Activated naive CD8-positive, alpha-beta T cell treated with anti-CD3 and anti-CD28 coated beads, Interleukin-2, amount 10 ng/mL, durations not matched to agents 7 days and 5 days (primary cell): ENCODE data around the gene VPS16. TPM values are rescaled to one million over a fixed set of nuclear protein-coding genes. Genes with fewer than 3 reads are reported as not detected.

ENCODE experiments used
- ATAC-seq: fragments of 150-1000 bp; cut with Tn5 transposase; one replicate; pipeline ENCODE4 v1.10.0; 2021; ENCODE audit warnings: low read depth, moderate library complexity
- POLR2A ChIA-PET: fragments of 350-600 bp; sonication (Branson Sonifier 250); formaldehyde crosslinking; loops from one replicate; lab custom pipeline; 2021; ENCODE audit warnings: antibody characterized with exemption; lab: Charles Lee
- DNase-seq: peaks from one replicate; pipeline ENCODE4 v3.0.0; 2021
- H3K27ac Mint-ChIP-seq: one replicate; pipeline ENCODE4 v1.8.0; 2022; ENCODE audit warnings: mild to moderate bottlenecking, mixed read lengths
- H3K27me3 Mint-ChIP-seq: one replicate; pipeline ENCODE4 v1.8.0; 2022; ENCODE audit warnings: mild to moderate bottlenecking, moderate library complexity, mixed read lengths
- H3K36me3 Mint-ChIP-seq: one replicate; pipeline ENCODE4 v1.8.0; 2021; ENCODE audit warnings: mild to moderate bottlenecking, mixed read lengths
- H3K4me1 Mint-ChIP-seq: one replicate; pipeline ENCODE4 v1.8.0; 2021; ENCODE audit warnings: mixed read lengths
- H3K4me3 Mint-ChIP-seq: one replicate; pipeline ENCODE4 v1.8.0; 2022; ENCODE audit warnings: mild to moderate bottlenecking, moderate library complexity, mixed read lengths
- H3K9me3 Mint-ChIP-seq: one replicate; pipeline ENCODE4 v1.8.0; 2021; ENCODE audit warnings: mixed read lengths
- total RNA-seq, 2 experiments: library from RNA; stranded (reverse); gene quantifications; one replicate each; pipeline ENCODE4 v1.2.3, GENCODE V29; 2021

Gene VPS16
- total RNA-seq, 2 experiments from 2014 or later, result 54.6 to 56.7 TPM

DNA sequence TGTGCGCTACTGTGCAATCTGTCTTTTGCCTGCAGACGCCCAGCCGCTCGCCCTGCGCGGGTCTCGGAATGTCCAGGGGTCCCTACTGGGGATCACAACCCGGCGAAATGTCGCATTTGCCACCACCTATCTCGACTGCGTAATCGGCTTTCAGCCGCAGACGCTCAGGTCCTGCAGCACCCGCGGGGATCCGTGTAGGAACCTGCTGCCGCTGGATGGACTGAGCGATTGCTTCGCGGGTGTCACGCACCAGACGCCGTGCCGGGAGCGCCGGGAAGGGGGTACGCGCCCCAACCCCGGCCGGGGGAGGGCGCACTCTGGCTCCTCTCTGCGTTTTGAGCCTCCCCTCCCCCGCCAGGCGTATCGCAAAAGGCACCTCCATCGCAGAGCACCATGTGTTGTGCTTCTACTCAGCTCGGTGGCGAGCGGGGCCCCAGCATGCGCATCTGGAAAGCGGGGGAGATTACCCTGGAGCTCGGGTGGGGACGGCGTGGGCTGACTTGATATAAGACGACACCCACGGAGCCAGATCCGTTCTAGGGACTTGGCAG, 32.0 kb downstream of the VPS16 start:
- H3K4me1 Mint-ChIP-seq, result peaks cover 46% of the 10 kb centered on the region
- H3K4me3 Mint-ChIP-seq, result peak overlapping the region; percentile 90
- POLR2A ChIA-PET, result interaction anchor here (0.6 to 3.3 kb wide), 11 partner anchors 8 to 337 kb away, joined by 3 to 15 read pairs (median 4); partner anchors contain the start of genes ITPA, MRPS26, NOP56 and OXT
- peak overlapping the region; percentile 93 for H3K27ac Mint-ChIP-seq
- H3K9me3 Mint-ChIP-seq, result no peaks in the 10 kb centered on the region
- ATAC-seq (peak; percentile 43), DNase-seq (peak; percentile 83)
- H3K36me3 Mint-ChIP-seq, result peaks cover 14% of the 10 kb centered on the region
- no peaks in the 10 kb centered on the region for H3K27me3 Mint-ChIP-seq

- H3K9me3 Mint-ChIP-seq, result no peaks in the 10 kb centered on the region
- peak within 1 kb of the TSS; percentile 93 for H3K27ac Mint-ChIP-seq
- H3K36me3 Mint-ChIP-seq, result peaks cover 14% of the 10 kb centered on the region
- H3K4me1 Mint-ChIP-seq, result peaks cover 42% of the 10 kb centered on the region
- DNase-seq (peak; percentile 94), ATAC-seq (peak; percentile 89)
- no peaks in the 10 kb centered on the region for H3K27me3 Mint-ChIP-seq
- POLR2A ChIA-PET, result interaction anchor here (0.6 to 3.3 kb wide), 11 partner anchors 9 to 336 kb away, joined by 3 to 15 read pairs (median 4); partner anchors contain the start of genes ITPA, MRPS26, NOP56 and OXT
- peak within 1 kb of the TSS; percentile 90 for H3K4me3 Mint-ChIP-seq
Measured at GRCh38 chr20:2873010-2873746, 32.6 kb downstream of the VPS16 start, which contains the start of gene PTPRA. TSS of gene PTPRA (plus strand) at chr20:2873481. CDS start at chr20:2964278, 90,797 bp downstream.

- POLR2A ChIA-PET, result interaction anchor here (1.0 to 3.3 kb wide), 7 partner anchors 9 to 284 kb away, joined by 3 to 15 read pairs (median 4); partner anchors contain the start of genes NOP56, PCED1A and VPS16
- peaks cover 42% of the 10 kb centered on the region for H3K4me1 Mint-ChIP-seq
- peaks cover 14% of the 10 kb centered on the region for H3K36me3 Mint-ChIP-seq
- no peaks in the 10 kb centered on the region for H3K27me3 Mint-ChIP-seq
- no peak for DNase-seq
- no peak for ATAC-seq
- H3K9me3 Mint-ChIP-seq, result no peaks in the 10 kb centered on the region
- H3K4me3 Mint-ChIP-seq, result peak overlapping the region; percentile 90
- peak overlapping the region; percentile 83 for H3K27ac Mint-ChIP-seq
Measured at GRCh38 chr20:2873747-2874041, 33.1 kb downstream of the VPS16 start.

DNA sequence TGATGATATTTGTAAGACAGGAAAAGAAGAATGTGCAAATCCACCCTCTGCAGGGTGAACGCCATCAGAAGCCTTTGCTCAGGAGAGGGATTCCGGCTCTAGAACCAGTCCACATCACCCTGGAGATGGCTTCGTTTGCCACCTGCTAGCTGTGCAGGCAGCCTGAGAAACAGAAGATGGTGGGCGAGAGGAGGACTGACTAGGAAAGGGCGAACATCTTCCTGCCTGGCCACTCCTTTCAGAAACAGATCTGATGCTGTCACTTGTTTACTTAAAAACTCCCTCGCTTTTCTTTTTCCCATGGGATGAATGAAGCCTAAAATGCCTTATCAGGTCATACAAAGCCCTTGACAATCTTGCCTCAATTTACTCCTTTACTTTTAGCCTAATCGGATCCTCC, 33.9 kb downstream of the VPS16 start:
- DNase-seq (no peak), ATAC-seq (no peak)
- peak overlapping the region; percentile 83 for H3K27ac Mint-ChIP-seq
- peaks cover 42% of the 10 kb centered on the region for H3K4me1 Mint-ChIP-seq
- no peaks in the 10 kb centered on the region for H3K9me3 Mint-ChIP-seq
- H3K4me3 Mint-ChIP-seq, result peak overlapping the region; percentile 90
- POLR2A ChIA-PET, result interaction anchor here (0.9 to 1.8 kb wide), 2 partner anchors 10 to 181 kb away, joined by 3 to 8 read pairs; partner anchors contain the start of gene EBF4
- peaks cover 16% of the 10 kb centered on the region for H3K36me3 Mint-ChIP-seq
- no peaks in the 10 kb centered on the region for H3K27me3 Mint-ChIP-seq

- H3K27me3 Mint-ChIP-seq, result no peaks in the 10 kb centered on the region
- peaks cover 16% of the 10 kb centered on the region for H3K36me3 Mint-ChIP-seq
- H3K9me3 Mint-ChIP-seq, result no peaks in the 10 kb centered on the region
- no peak for ATAC-seq
- no peak for DNase-seq
- H3K27ac Mint-ChIP-seq, result no peak overlapping the region
- POLR2A ChIA-PET, result no interaction called here
- peaks cover 39% of the 10 kb centered on the region for H3K4me1 Mint-ChIP-seq
- H3K4me3 Mint-ChIP-seq, result peak overlapping the region; percentile 6
Measured at GRCh38 chr20:2875690-2876203, 35.2 kb downstream of the VPS16 start.

- Mint-ChIP-seq H3K4me1 (peaks cover 24% of the 10 kb centered on the region), H3K27ac (no peak overlapping the region)
- POLR2A ChIA-PET, result no interaction called here
Measured at GRCh38 chr20:2878515-2878914, 38.0 kb downstream of the VPS16 start.

GRCh38 chr20:2879146-2879545, 38.6 kb downstream of the VPS16 start:
- DNase-seq (no peak), ATAC-seq (no peak)
- Mint-ChIP-seq H3K27me3 (no peaks in the 10 kb centered on the region), H3K4me1 (peaks cover 26% of the 10 kb centered on the region), H3K27ac (no peak overlapping the region), H3K9me3 (no peaks in the 10 kb centered on the region), H3K36me3 (peaks cover 19% of the 10 kb centered on the region), H3K4me3 (no peak overlapping the region)
- POLR2A ChIA-PET, result no interaction called here

More at GRCh38 chr20:2878515-2878914, 38.0 kb downstream of the VPS16 start:
- Mint-ChIP-seq H3K9me3 (no peaks in the 10 kb centered on the region), H3K27me3 (no peaks in the 10 kb centered on the region), H3K4me3 (no peak overlapping the region), H3K36me3 (peaks cover 19% of the 10 kb centered on the region)
- ATAC-seq (no peak), DNase-seq (no peak)

- H3K9me3 Mint-ChIP-seq, result no peaks in the 10 kb centered on the region
- ATAC-seq, result no peak
- peaks cover 21% of the 10 kb centered on the region for H3K4me1 Mint-ChIP-seq
- POLR2A ChIA-PET, result no interaction called here
- DNase-seq, result no peak
- H3K36me3 Mint-ChIP-seq, result peaks cover 17% of the 10 kb centered on the region
- H3K27me3 Mint-ChIP-seq, result no peaks in the 10 kb centered on the region
- no peak overlapping the region for H3K4me3 Mint-ChIP-seq
- no peak overlapping the region for H3K27ac Mint-ChIP-seq
Measured at GRCh38 chr20:2880650-2881049, 40.1 kb downstream of the VPS16 start.

DNA sequence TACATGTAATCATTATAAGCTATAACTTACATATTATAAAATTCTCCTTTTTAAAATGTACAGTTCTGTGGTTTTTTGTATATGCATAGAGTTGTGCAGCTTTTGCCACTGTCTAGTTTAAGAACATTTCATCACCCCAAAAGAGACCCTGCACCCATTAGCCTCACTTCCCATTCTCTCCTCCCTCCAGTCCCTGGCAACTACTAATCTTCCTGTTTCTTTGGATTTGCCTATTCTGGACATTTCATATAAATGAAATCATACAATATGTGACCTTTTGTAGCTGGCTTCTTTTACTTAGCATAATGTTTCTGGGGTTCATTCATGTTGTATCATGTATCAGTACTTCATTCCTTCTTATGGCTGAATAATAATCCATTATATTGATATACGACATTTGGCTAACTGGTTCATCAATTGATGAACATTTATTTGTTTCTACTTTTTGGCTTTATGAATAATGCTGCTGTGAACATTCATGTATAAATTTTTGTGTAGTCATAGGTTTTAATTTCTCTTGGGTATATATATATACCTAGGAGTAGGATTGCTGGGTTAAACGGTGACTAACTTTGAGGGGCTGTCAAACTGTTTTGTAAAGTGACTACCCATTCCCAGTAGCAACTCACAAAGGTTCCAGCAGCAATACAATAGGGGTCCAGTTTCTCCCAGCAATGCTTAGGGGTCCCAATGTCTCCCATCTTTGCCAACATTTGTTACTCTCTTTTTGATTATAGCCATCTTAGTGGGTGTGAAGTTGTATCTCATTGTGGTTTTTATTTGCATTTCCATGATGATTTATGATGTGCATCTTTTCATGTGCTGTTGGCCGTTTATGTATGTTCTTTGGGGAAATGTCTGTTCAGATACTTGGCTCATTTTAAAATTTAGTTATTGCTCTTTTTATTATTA, 43.4 kb downstream of the VPS16 start:
- Mint-ChIP-seq H3K9me3 (no peaks in the 10 kb centered on the region), H3K27me3 (no peaks in the 10 kb centered on the region), H3K36me3 (peaks cover 8% of the 10 kb centered on the region), H3K4me3 (no peak overlapping the region), H3K4me1 (peaks cover 21% of the 10 kb centered on the region), H3K27ac (no peak overlapping the region)
- ATAC-seq (no peak), DNase-seq (no peak)
- POLR2A ChIA-PET, result interaction anchor here (0.7 kb wide), 1 partner anchor 22 kb away, joined by 3 read pairs; no protein-coding TSS in a partner anchor

GRCh38 chr20:2887715-2888114, 47.2 kb downstream of the VPS16 start:
- DNase-seq (no peak), ATAC-seq (no peak)
- peaks cover 21% of the 10 kb centered on the region for H3K36me3 Mint-ChIP-seq
- no peaks in the 10 kb centered on the region for H3K9me3 Mint-ChIP-seq
- no peak overlapping the region for H3K4me3 Mint-ChIP-seq
- POLR2A ChIA-PET, result no interaction called here
- no peaks in the 10 kb centered on the region for H3K27me3 Mint-ChIP-seq
- H3K4me1 Mint-ChIP-seq, result peaks cover 33% of the 10 kb centered on the region
- no peak overlapping the region for H3K27ac Mint-ChIP-seq

- ATAC-seq, result no peak
- H3K36me3 Mint-ChIP-seq, result peaks cover 25% of the 10 kb centered on the region
- peaks cover 35% of the 10 kb centered on the region for H3K4me1 Mint-ChIP-seq
- DNase-seq, result no peak
- H3K4me3 Mint-ChIP-seq, result no peak overlapping the region
- POLR2A ChIA-PET, result no interaction called here
- H3K27ac Mint-ChIP-seq, result no peak overlapping the region
- no peaks in the 10 kb centered on the region for H3K27me3 Mint-ChIP-seq
- H3K9me3 Mint-ChIP-seq, result no peaks in the 10 kb centered on the region
Measured at GRCh38 chr20:2888224-2888955, 47.8 kb downstream of the VPS16 start.

GRCh38 chr20:2889209-2889608, 48.7 kb downstream of the VPS16 start:
- Mint-ChIP-seq H3K9me3 (peaks cover 1% of the 10 kb centered on the region), H3K27me3 (no peaks in the 10 kb centered on the region), H3K4me1 (peaks cover 34% of the 10 kb centered on the region), H3K4me3 (no peak overlapping the region), H3K27ac (no peak overlapping the region), H3K36me3 (peaks cover 28% of the 10 kb centered on the region)
- no peak for ATAC-seq
- no peak for DNase-seq
- POLR2A ChIA-PET, result no interaction called here
